ENCODE measurements around the gene WDFY3. TPM values are rescaled to one million over a fixed set of nuclear protein-coding genes. Genes with fewer than 3 reads are reported as not detected.

Gene WDFY3
- polyA plus RNA-seq, 3 donors, result 6.6 to 13.7 (median 8.8) TPM

- no peak overlapping the region for H3K27ac ChIP-seq (ENCODE audit: low read depth, low read length)
- 75 to 84% (median 81%) methylated on average over 6 of the region's 6 CpGs for WGBS, 3 donors
These were observed 49.2 kb downstream of the WDFY3 start for GRCh38 chr4:84917086-84917821.

GRCh38 chr4:84916227-84916626 lies 50.3 kb downstream of the WDFY3 start:
- 43 to 84% (median 49%) methylated on average over 1 of the region's 1 CpG for WGBS, 3 donors
- H3K27ac ChIP-seq (ENCODE audit: low read depth, low read length), result no peak overlapping the region

GRCh38 chr4:84915396-84915780 lies 51.1 kb downstream of the WDFY3 start:
- no peak overlapping the region for H3K27ac ChIP-seq (ENCODE audit: low read depth, low read length)

DNA sequence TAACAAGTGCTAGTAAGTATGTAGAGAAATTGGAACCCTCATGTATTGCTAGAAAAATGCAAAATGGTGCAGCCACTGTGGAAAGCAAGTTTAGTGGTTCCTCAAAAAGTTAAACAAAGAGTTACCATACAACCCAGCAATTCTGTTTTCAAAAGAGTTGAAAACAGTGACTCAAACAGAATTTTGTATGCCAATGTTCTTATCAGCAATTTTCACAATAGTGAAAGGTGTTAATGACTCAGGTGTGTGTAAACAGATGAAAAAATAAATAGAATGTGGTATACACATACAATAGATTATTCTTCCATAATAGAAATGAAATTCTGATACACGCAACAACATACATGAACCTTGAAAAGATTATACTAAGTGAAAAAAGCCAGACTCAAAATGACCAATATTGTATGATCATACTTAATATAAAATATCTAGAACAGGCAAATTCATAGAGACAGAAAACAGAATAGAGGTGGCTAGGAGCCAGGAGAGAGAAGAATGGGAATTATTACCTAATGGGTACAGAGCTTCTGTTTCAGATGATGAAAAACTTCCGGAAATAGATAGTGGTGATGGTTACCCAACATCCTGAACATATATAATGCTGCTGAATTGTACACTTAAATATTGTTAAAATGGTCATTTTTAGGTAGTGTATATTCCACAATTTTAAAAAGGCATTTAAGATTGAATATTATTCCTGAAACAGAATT lies 51.6 kb downstream of the WDFY3 start:
- no peak overlapping the region for H3K27ac ChIP-seq (ENCODE audit: low read depth, low read length)

GRCh38 chr4:84913176-84913575 lies 53.3 kb downstream of the WDFY3 start:
- WGBS, 3 donors, result 61 to 94% (median 70%) methylated on average over 3 of the region's 3 CpGs
- no peak overlapping the region for H3K27ac ChIP-seq (ENCODE audit: low read depth, low read length)

More for the DNA sequence above, 51.6 kb downstream of the WDFY3 start:
- whole genome bisulfite sequencing, 3 donors, result 69 to 83% (median 72%) methylated on average over 2 of the region's 2 CpGs

- no peak overlapping the region for H3K27ac ChIP-seq (ENCODE audit: low read depth, low read length)
- WGBS, 3 donors, result 95 to 98% (median 97%) methylated on average over 2 of the region's 2 CpGs
These were observed 53.7 kb downstream of the WDFY3 start for GRCh38 chr4:84912741-84913140.

GRCh38 chr4:84908876-84909275 lies 57.6 kb downstream of the WDFY3 start:
- 82 to 95% (median 89%) methylated on average over 4 of the region's 4 CpGs for WGBS, 3 donors
- H3K27ac ChIP-seq (ENCODE audit: low read depth, low read length), result no peak overlapping the region

DNA sequence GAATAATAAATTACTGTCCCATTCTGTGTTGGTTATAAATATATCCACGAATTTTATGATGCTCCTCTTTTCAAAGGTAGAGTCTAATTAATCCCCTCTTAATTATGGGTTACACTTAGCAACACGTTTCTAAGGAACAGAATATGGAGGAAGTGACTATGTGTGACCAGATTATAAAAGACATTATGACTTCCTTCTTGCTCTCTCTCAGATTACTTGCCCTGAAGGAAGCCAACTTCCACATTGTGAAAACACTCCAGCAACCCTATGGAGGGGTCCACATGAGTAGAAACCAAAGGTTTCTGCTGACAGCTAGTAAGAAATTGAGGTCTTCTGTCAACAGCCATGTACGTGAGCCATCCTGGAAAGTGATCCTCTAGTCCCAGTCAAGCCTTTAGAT lies 59.3 kb downstream of the WDFY3 start:
- H3K27ac ChIP-seq (ENCODE audit: low read depth, low read length), result no peak overlapping the region
- WGBS, 3 donors, result 67 to 85% (median 74%) methylated on average over 3 of the region's 3 CpGs

DNA sequence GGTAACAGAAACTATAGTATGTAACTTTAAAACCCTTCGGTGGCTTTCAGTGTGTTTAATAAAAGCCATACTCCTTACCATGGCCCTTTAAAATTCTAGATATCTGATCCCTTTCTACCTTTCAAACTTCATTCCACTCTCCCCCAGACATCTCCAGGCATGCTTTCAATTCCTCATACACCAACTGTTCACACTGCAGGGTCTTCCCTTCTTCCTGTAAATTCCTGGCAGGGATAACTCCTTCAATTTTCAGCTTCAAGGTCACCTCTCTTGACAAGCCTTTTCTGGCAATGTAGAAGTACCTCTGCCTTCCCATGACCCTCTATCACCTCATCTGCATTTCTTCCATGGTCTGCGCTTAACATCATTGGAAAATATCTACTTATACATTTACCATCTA lies 60.8 kb downstream of the WDFY3 start:
- WGBS, 3 donors, result 87 to 99% (median 95%) methylated on average over 2 of the region's 2 CpGs
- H3K27ac ChIP-seq (ENCODE audit: low read depth, low read length), result no peak overlapping the region

GRCh38 chr4:84901740-84902281 lies 64.7 kb downstream of the WDFY3 start:
- 77 to 92% (median 88%) methylated on average over 3 of the region's 3 CpGs for WGBS, 3 donors
- H3K27ac ChIP-seq (ENCODE audit: low read depth, low read length), result no peak overlapping the region

- H3K27ac ChIP-seq (ENCODE audit: low read depth, low read length), result no peak overlapping the region
- WGBS, 3 donors, result 71 to 80% (median 77%) methylated on average over 3 of the region's 3 CpGs
These were observed 65.3 kb downstream of the WDFY3 start for GRCh38 chr4:84901173-84901572.

- 95 to 99% (median 98%) methylated on average over 3 of the region's 3 CpGs for WGBS, 3 donors
- no peak overlapping the region for H3K27ac ChIP-seq (ENCODE audit: low read depth, low read length)
These were observed 66.9 kb downstream of the WDFY3 start for GRCh38 chr4:84899616-84900015.

DNA sequence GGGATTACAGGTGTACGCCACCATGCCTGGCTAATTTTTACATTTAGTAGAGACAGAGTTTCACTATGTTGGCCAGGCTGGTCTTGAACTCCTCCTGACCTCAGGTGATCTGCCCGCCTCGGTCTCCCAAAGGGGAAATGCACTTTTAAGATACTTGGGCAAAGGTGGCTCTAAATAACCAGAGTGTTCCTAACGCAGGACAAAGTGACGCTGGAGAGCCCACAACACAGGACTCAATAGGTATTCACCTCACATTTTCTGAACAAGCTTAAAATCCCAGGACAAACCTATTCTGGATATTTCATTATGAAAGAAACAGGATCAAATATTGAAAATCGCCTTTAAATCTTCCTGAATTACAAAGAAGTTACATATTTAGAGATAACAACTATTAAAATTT lies 69.0 kb downstream of the WDFY3 start:
- H3K27ac ChIP-seq (ENCODE audit: low read depth, low read length), result no peak overlapping the region
- WGBS, 3 donors, result 84 to 96% (median 95%) methylated on average over 6 of the region's 6 CpGs

GRCh38 chr4:84895283-84895682 lies 71.2 kb downstream of the WDFY3 start:
- no peak overlapping the region for H3K27ac ChIP-seq (ENCODE audit: low read depth, low read length)
- WGBS, 3 donors, result 62 to 97% (median 92%) methylated on average over 1 of the region's 1 CpG

GRCh38 chr4:84894621-84895020 lies 71.9 kb downstream of the WDFY3 start:
- WGBS, 3 donors, result 80 to 98% (median 98%) methylated on average over 10 of the region's 10 CpGs
- no peak overlapping the region for H3K27ac ChIP-seq (ENCODE audit: low read depth, low read length)

DNA sequence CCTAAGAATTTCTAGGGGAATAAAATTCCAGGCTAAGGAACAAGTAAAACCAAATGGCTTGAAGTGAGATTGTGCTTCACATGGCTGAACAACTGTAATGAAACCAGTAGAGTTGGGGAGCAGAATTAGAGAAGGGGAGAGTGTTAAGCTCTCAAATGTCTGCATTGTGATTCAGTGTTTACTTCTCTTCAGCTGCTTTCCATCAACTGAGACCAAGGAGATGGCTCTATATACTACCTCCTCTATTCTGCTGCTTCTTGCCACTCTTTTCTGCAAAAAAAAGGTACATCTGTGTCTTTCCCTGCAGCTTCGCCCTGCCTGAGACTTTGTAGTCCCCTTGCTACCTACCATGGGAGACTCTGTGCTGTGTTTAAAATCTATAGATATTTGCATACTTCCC lies 73.5 kb downstream of the WDFY3 start:
- WGBS, 3 donors, result 85 to 92% (median 89%) methylated on average over 1 of the region's 1 CpG
- no peak overlapping the region for H3K27ac ChIP-seq (ENCODE audit: low read depth, low read length)

- 89 to 96% (median 90%) methylated on average over 2 of the region's 2 CpGs for WGBS, 3 donors
These were observed 78.7 kb downstream of the WDFY3 start for GRCh38 chr4:84887824-84888223.

DNA sequence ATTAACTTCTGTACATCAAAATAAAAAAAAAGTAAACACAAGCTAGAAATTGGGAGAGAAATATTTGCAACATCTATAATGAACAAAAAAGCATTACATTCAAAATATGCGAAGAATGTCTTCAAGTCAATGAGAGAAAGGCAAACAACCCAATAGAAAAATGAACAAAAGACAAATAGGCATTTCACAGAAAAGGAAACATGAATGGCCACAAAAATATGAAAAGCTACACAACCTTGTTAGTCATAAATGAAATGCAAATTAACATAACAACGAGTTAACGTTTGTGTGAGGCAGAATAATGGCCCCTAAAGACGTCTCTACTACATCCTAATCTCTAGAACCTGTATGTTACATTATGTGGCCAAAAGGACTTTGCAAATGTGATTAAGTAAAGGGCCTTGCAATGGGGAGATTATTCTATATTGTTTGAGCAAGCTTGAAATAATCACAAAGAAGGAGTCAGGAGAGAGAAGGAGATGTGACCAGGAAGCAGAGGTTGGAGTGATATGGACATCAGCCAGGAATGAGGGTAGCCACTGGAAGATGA lies 86.8 kb downstream of the WDFY3 start:
- 83 to 92% (median 87%) methylated on average over 4 of the region's 4 CpGs for WGBS, 3 donors
- no peak overlapping the region for H3K27ac ChIP-seq (ENCODE audit: low read depth, low read length)

More at GRCh38 chr4:84887824-84888223, 78.7 kb downstream of the WDFY3 start:
- H3K27ac ChIP-seq (ENCODE audit: low read depth, low read length), result no peak overlapping the region

DNA sequence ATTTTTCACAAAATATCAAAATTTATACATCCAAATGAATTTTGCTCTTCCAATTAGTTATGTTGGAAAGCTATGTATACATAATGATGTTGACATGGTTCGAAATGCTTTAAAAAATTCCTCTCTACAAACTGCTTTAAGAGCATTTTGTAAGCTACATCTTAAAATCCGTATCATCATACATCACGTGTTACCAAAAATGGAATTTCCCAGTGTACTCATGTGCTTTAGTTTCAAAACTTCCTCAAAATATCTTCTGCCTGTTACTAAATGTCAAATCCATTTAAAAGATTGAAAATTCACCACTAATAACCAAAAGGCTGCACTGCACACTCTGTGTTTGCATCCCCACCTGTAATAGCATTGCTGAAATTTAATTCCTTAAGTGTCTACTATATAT lies 87.9 kb downstream of the WDFY3 start:
- WGBS, 3 donors, result 75 to 94% (median 80%) methylated on average over 3 of the region's 3 CpGs

More for the DNA sequence above, 87.9 kb downstream of the WDFY3 start:
- no peak overlapping the region for H3K27ac ChIP-seq (ENCODE audit: low read depth, low read length)
